IPS DF 19.7 (cell line): ENCODE results near the gene GEMIN4.
"Not testable (repeated sequence)": the region's sequence is repeated elsewhere in the genome, so short reads cannot be mapped to it uniquely, and the experiment has no call there.

Source experiments
- DNase-seq: peaks from one replicate; pipeline ENCODE4 v3.0.0-alpha.2; 2013; ENCODE audit warnings: low read depth, low spot score

Gene GEMIN4

DNA sequence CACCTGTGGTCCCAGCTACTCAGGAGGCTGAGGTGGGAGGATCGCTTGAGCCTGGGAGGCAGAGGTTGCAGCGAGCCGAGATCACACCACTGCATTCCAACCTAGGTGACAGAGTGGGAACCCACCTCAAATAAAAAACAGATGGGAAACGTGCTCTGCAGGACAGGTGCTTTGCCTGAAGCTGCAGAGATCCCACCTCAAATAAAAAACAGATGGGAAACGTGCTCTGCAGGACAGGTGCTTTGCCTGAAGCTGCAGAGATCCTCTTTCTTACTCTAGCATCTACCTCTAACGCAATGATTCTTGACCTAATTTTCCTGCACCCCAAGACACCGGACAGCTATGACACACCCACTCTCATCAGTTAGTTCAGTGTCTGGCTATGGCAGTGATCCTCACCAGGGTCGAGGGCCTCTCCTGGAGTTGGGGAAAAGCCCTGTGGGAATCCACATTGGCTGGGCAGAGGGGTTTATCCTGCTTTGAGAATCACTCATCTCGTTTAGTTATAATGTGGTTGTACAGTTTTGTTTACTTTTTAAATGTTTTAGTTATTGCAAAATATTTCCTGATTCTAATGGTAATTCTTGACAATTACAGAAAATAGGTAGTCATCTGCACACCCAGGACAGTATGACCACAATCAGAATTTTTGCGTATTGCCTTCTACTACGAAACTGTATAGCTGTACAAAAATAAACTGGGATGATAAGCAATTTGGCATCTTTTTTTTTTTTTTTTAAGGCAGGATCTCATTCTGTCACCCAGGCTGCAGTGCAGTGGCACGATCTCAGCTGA, 48.8 kb downstream of the GEMIN4 start:
- DNase-seq: no peak

- no peak for DNase-seq
Measured at GRCh38 chr17:700504-701094, 51.5 kb downstream of the GEMIN4 start.

GRCh38 chr17:699345-699744, 52.7 kb downstream of the GEMIN4 start:
- no peak for DNase-seq

GRCh38 chr17:698096-698495, 54.0 kb downstream of the GEMIN4 start:
- not testable (repeated sequence) for DNase-seq

DNA sequence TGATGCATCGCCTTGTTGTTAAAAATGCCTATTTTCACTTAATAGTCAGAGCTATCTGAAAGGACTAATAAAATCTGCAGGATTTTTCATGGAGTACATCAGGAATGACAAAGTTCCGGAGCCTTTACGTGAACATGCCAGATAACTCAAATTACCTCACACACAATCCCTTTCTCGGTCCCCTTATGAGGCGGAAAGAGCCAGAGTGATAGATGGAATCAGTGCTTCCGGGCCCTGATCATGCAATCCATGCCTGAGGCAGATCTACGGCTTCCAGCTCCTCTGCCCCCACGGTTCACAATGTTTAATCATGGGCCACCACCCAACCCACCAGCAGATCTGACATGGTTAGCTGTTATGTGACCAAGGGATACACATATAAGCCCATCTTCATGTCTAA, 54.4 kb downstream of the GEMIN4 start:
- DNase-seq: no peak

DNA sequence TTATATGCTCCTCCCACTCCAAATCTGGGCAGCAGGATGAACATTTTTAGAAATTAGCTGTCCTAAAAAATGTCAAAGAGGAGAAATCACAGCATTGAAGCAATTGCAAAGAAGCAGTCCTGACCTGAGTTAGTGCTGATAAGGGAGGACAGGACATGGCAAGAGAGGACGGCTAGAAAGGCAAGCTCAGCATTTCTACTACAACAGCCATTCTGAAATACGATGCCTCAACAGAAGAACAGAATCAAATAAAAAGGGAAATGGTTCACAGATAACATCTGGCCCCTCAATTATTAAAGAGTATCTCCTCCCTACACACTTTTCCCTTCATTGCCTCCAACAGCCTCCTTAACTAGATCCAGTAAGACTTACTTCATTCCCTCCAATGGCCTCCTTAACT, 55.7 kb downstream of the GEMIN4 start:
- no peak for DNase-seq
